Left ventricle myocardium inferior (tissue), 1 donor: Measurements from ENCODE around the gene ZNF764. TPM values are rescaled to one million over a fixed set of nuclear protein-coding genes. Genes with fewer than 3 reads are reported as not detected.
"Not testable (repeated sequence)": the region's sequence is repeated elsewhere in the genome, so short reads cannot be mapped to it uniquely, and the experiment has no call there.

Source experiments
- DNase-seq: peaks from one replicate; pipeline ENCODE4 v3.0.0-alpha.2; 2020
- H3K27ac ChIP-seq: fragments of 200-600 bp; replicated peaks from 2 replicates; pipeline ENCODE4 v1.8.0; 2021
- H3K27me3 ChIP-seq: fragments of 200-600 bp; 2 replicates; pipeline ENCODE4 v1.8.0; 2021; ENCODE audit warnings: low read depth
- H3K36me3 ChIP-seq: fragments of 200-600 bp; 2 replicates; pipeline ENCODE4 v1.8.0; 2021
- H3K4me1 ChIP-seq: fragments of 200-600 bp; 2 replicates; pipeline ENCODE4 v1.8.0; 2021
- H3K4me3 ChIP-seq: fragments of 200-600 bp; 2 replicates; pipeline ENCODE4 v1.8.0; 2021; ENCODE audit warnings: mild to moderate bottlenecking, moderate library complexity
- H3K9me3 ChIP-seq: fragments of 200-600 bp; replicated peaks from 2 replicates; pipeline ENCODE4 v1.8.0; 2021
- CTCF ChIP-seq: fragments of 200-600 bp; IDR thresholded peaks from 2 replicates; pipeline ENCODE4 v1.8.0; 2021; ENCODE audit warnings: antibody characterized with exemption, mild to moderate bottlenecking, borderline replicate concordance
- intact Hi-C: fragments of 100-400 bp; cut with micrococcal nuclease; formaldehyde crosslinking; loops from one replicate; pipeline ENCODE4 v1.11.0; 2022
- total RNA-seq: library from RNA; stranded (reverse); fragmentation: NEBNext Ultra II Directional; extraction: Animal tissue kit (Norgen Biotek cat#: 25700); gene quantifications from one replicate; pipeline ENCODE4 v1.2.1, GENCODE V29; 2021
- donor health status: DM: no; HTN: yes; CAD: no; lungs with severe emphysema.

Gene ZNF764
- total RNA-seq, 1 donor from 2014 or later, result 8.9 TPM

DNA sequence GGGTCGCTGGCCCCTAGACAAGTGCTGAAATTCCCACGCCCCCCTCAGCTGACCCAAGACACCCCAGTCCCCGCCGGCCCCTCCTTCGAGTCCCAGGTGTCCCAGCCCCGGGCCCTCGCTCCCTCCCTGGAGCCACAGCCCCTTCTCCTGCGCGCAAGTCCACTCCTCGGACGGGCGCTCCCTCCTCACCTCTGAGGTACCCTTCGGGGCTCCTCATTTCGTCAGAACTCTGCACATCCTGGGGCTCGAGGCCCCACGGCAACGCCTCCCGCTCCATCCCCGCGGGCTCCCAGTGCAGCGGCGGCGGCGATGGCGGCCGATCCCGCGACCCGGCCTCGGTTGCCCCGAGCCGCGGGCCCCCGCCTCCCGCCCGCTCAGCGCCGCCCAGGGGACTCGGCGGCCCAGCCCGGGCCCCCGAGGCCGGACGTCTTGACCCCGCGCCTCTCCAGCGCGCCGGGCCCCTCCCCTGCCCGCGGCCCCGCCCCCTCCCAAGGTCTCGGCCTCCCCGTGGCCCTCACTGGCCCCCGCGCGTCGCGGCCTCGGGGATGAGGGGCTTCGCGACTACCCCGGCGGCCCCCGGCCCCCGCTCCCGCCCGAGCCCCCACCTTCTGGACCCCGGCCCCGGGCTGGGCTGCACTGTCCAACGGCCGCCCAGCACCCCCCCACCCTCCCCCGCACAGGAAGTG lies 31.9 kb downstream of the ZNF764 start, which contains the start of gene ZNF768:
Gene ZNF768 (minus strand): TSS at position 430 of the 686 bp plus-strand sequence. CDS start 153 bp downstream, at position 277.
- H3K4me3 ChIP-seq, result peak within 1 kb of the TSS; percentile 76
- peaks cover 11% of the 10 kb centered on the region for H3K36me3 ChIP-seq
- H3K27me3 ChIP-seq, result no peaks in the 10 kb centered on the region
- peak; percentile 39 for DNase-seq
- peak within 1 kb of the TSS; percentile 98 for H3K27ac ChIP-seq
- TF ChIP-seq CTCF, result no peak
- H3K4me1 ChIP-seq, result peaks cover 50% of the 10 kb centered on the region
- no peaks in the 10 kb centered on the region for H3K9me3 ChIP-seq
- intact Hi-C loops, result loop anchor here (10.0 kb wide), 1 partner anchor 81 kb away; the partner anchor contains the start of gene SEPHS2

DNA sequence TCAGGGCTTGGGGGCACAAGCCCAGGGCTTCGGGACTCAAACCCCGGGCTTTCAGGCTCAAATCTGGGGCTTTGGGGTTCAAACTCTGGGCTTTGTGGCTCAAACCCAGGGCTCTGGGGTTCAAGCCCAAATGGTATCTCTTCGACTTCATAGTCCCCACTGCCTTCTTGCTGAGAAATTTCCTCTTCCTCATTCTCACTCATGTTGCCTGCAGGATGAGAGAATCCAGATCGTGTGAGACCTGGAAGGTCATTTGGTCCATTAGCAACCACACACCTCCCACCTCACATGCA lies 32.4 kb downstream of the ZNF764 start:
- H3K36me3 ChIP-seq, result peaks cover 10% of the 10 kb centered on the region
- no peak for DNase-seq
- H3K4me3 ChIP-seq, result peak overlapping the region; percentile 76
- intact Hi-C loops, result loop anchor here (10.0 kb wide), 1 partner anchor 81 kb away; the partner anchor contains the start of gene SEPHS2
- no peaks in the 10 kb centered on the region for H3K27me3 ChIP-seq
- H3K4me1 ChIP-seq, result peaks cover 50% of the 10 kb centered on the region
- no peak for TF ChIP-seq CTCF
- H3K27ac ChIP-seq, result peak overlapping the region; percentile 98
- no peaks in the 10 kb centered on the region for H3K9me3 ChIP-seq

GRCh38 chr16:30524575-30525568 lies 33.3 kb downstream of the ZNF764 start:
- intact Hi-C loops, result loop anchor here (10.0 kb wide), 1 partner anchor 80 kb away; the partner anchor contains the start of gene SEPHS2
- DNase-seq, result no peak
- H3K27ac ChIP-seq, result peak overlapping the region; percentile 98
- peaks cover 10% of the 10 kb centered on the region for H3K36me3 ChIP-seq
- peaks cover 50% of the 10 kb centered on the region for H3K4me1 ChIP-seq
- peak overlapping the region; percentile 76 for H3K4me3 ChIP-seq
- H3K27me3 ChIP-seq, result no peaks in the 10 kb centered on the region
- H3K9me3 ChIP-seq, result no peaks in the 10 kb centered on the region
- no peak for TF ChIP-seq CTCF

GRCh38 chr16:30523768-30524574 lies 34.2 kb downstream of the ZNF764 start:
- TF ChIP-seq CTCF, result no peak
- Histone ChIP-seq H3K27ac (peak overlapping the region; percentile 51), H3K9me3 (no peaks in the 10 kb centered on the region), H3K4me1 (peaks cover 50% of the 10 kb centered on the region), H3K27me3 (no peaks in the 10 kb centered on the region), H3K4me3 (peak overlapping the region; percentile 37), H3K36me3 (peaks cover 10% of the 10 kb centered on the region)
- intact Hi-C loops, result loop anchor here (10.0 kb wide), 1 partner anchor 79 kb away; the partner anchor contains the start of gene SEPHS2
- peak; percentile 55 for DNase-seq

GRCh38 chr16:30522702-30523463 lies 35.3 kb downstream of the ZNF764 start:
- H3K27ac ChIP-seq, H3K27me3 ChIP-seq, H3K9me3 ChIP-seq, H3K4me3 ChIP-seq, DNase-seq: not testable (repeated sequence)
- H3K36me3 ChIP-seq, result peaks cover 10% of the 10 kb centered on the region
- peaks cover 41% of the 10 kb centered on the region for H3K4me1 ChIP-seq
- intact Hi-C loops, result loop anchor here (10.0 kb wide), 1 partner anchor 78 kb away; the partner anchor contains the start of gene SEPHS2
